ENCODE results near the gene CRHR1. TPM values are rescaled to one million over a fixed set of nuclear protein-coding genes. Genes with fewer than 3 reads are reported as not detected.

Gene CRHR1
- total and polyA plus RNA-seq, 2 of the 4 experiments (the other 2 are of a cell fraction) = not detected

DNA sequence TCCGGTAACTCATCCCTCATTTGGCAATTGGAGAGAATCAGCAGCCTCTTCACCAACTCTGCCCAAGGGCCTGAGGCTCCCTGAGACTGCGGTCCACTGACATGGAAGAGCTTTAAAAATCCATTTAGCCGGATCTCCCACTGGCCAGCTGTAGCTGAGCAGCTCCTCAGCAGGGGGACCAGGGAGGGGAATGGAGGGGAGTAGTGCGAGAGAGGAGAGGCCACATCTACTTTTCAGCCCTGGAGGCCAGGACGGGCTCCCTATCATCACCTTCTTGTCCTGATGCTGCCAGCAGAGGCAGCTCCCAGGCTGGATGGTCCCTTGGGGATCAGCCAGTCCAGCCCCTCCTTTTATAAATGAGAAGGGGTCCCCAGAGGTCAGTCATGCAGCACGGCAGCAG, 35.5 kb downstream of the CRHR1 start:
- Histone ChIP-seq H4K20me1 (ENCODE audit: insufficient read depth, low read length) (no peaks in the 10 kb centered on the region), H4K91ac (ENCODE audit: insufficient read depth, low read depth, low read length) (no peak overlapping the region), H2AK9ac (replicated peaks; ENCODE audit: low read depth, low read length, poor library complexity) (no peak overlapping the region), H3K36me3 (ENCODE audit: control insufficient read depth, insufficient read depth, low read length) (no peaks in the 10 kb centered on the region), H3K27ac (ENCODE audit: insufficient read depth, low read length) (no peak overlapping the region), H2AK5ac (ENCODE audit: low read depth, low read length) (no peak overlapping the region), H3K18ac (ENCODE audit: low read depth, low read length) (no peak overlapping the region), H3K9me3 (ENCODE audit: control insufficient read depth, insufficient read depth, low read length) (no peaks in the 10 kb centered on the region), H2BK120ac (ENCODE audit: low read depth, low read length) (no peak overlapping the region), H3K4ac (ENCODE audit: low read depth, low read length) (no peak overlapping the region), H4K5ac (ENCODE audit: low read depth, low read length) (no peak overlapping the region), H3K14ac (replicated peaks; ENCODE audit: low read depth, low read length) (no peak overlapping the region), H3K56ac (ENCODE audit: extremely low read depth, insufficient read depth, low read length) (no peak overlapping the region), H3K79me1 (ENCODE audit: low read depth in 1 of 2, low read length in 2 of 2) (no peaks in the 10 kb centered on the region), H2BK5ac (ENCODE audit: low read depth, low read length, poor library complexity, severe bottlenecking) (no peak overlapping the region), H3K23ac (ENCODE audit: low read depth, low read length) (no peak overlapping the region), H3K27me3 (ENCODE audit: control insufficient read depth, insufficient read depth, low read length) (peaks cover 9% of the 10 kb centered on the region), H3K9ac (ENCODE audit: low read depth, low read length) (no peak overlapping the region), H3K9me1 (ENCODE audit: insufficient read depth, low read length) (no peaks in the 10 kb centered on the region), H2AFZ (replicated peaks; ENCODE audit: low read length, poor library complexity) (no peak overlapping the region), H2BK15ac (ENCODE audit: low read depth, low read length) (no peak overlapping the region), H3K4me3 (ENCODE audit: insufficient read depth, low read depth, low read length) (no peak overlapping the region), H2BK20ac (ENCODE audit: low read depth, low read length) (no peak overlapping the region), H3K4me2 (ENCODE audit: low read depth, low read length) (no peak overlapping the region), H4K8ac (ENCODE audit: low read depth in 2 of 2, low read length in 2 of 2) (no peak overlapping the region), H3K4me1 (ENCODE audit: control insufficient read depth, insufficient read depth, low read length) (no peaks in the 10 kb centered on the region)
- TF ChIP-seq, protein P1, sequence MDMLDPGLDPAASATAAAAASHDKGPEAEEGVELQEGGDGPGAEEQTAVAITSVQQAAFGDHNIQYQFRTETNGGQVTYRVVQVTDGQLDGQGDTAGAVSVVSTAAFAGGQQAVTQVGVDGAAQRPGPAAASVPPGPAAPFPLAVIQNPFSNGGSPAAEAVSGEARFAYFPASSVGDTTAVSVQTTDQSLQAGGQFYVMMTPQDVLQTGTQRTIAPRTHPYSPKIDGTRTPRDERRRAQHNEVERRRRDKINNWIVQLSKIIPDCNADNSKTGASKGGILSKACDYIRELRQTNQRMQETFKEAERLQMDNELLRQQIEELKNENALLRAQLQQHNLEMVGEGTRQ (IDR thresholded peaks at IDR 0.05; ENCODE audit: low read depth, low read length) = no peak
- TF ChIP-seq CHD1 (IDR thresholded peaks at IDR 0.05; ENCODE audit: low read depth, low read length) = no peak
- TF ChIP-seq MAFK (IDR thresholded peaks at IDR 0.05; ENCODE audit: low read depth, low read length) = no peak
- TF ChIP-seq RFX5 (IDR thresholded peaks at IDR 0.05; ENCODE audit: low read depth, low read length) = no peak
- no peak for TF ChIP-seq CEBPB (IDR thresholded peaks at IDR 0.05; ENCODE audit: low read depth, low read length)
- TF ChIP-seq MAZ (IDR thresholded peaks at IDR 0.05; ENCODE audit: borderline replicate concordance, low read depth, low read length) = no peak
- TF ChIP-seq, protein P2, sequence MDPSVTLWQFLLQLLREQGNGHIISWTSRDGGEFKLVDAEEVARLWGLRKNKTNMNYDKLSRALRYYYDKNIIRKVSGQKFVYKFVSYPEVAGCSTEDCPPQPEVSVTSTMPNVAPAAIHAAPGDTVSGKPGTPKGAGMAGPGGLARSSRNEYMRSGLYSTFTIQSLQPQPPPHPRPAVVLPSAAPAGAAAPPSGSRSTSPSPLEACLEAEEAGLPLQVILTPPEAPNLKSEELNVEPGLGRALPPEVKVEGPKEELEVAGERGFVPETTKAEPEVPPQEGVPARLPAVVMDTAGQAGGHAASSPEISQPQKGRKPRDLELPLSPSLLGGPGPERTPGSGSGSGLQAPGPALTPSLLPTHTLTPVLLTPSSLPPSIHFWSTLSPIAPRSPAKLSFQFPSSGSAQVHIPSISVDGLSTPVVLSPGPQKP (IDR thresholded peaks at IDR 0.05; ENCODE audit: borderline replicate concordance, low read depth, low read length) = no peak
- TF ChIP-seq MXI1 (IDR thresholded peaks at IDR 0.05; ENCODE audit: borderline replicate concordance, low read depth, low read length) = no peak
- no peak for TF ChIP-seq SMC3 (IDR thresholded peaks at IDR 0.05; ENCODE audit: low read depth, low read length)
- no peak for TF ChIP-seq RAD21 (IDR thresholded peaks at IDR 0.05; ENCODE audit: low read length)
- TF ChIP-seq BHLHE40 (IDR thresholded peaks at IDR 0.05; ENCODE audit: low read depth, low read length) = no peak
- TF ChIP-seq, protein P3, sequence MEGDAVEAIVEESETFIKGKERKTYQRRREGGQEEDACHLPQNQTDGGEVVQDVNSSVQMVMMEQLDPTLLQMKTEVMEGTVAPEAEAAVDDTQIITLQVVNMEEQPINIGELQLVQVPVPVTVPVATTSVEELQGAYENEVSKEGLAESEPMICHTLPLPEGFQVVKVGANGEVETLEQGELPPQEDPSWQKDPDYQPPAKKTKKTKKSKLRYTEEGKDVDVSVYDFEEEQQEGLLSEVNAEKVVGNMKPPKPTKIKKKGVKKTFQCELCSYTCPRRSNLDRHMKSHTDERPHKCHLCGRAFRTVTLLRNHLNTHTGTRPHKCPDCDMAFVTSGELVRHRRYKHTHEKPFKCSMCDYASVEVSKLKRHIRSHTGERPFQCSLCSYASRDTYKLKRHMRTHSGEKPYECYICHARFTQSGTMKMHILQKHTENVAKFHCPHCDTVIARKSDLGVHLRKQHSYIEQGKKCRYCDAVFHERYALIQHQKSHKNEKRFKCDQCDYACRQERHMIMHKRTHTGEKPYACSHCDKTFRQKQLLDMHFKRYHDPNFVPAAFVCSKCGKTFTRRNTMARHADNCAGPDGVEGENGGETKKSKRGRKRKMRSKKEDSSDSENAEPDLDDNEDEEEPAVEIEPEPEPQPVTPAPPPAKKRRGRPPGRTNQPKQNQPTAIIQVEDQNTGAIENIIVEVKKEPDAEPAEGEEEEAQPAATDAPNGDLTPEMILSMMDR (conservative IDR thresholded peaks at IDR 0.05; ENCODE audit: low read depth, low read length) = no peak
- TF ChIP-seq FOS (IDR thresholded peaks at IDR 0.05; ENCODE audit: low read depth, low read length) = no peak
- TF ChIP-seq NFE2L2 (IDR thresholded peaks at IDR 0.05; ENCODE audit: low read depth, low read length) = no peak
- TF ChIP-seq POLR2A (IDR thresholded peaks at IDR 0.05; ENCODE audit: low read depth, low read length) = no peak
- dilution Hi-C loops (cut with HindIII; ENCODE audit: low sequenced_read_pairs, unreplicated experiment) = no loop called here
- ChIA-PET CTCF (no interaction called here), POLR2A (ENCODE audit: unreplicated experiment) (no interaction called here)
- ATAC-seq (ENCODE audit: low read depth) = no peak
- in situ Hi-C loops (cut with MboI; ENCODE audit: low sequenced_read_pairs) = no loop called here
- intact Hi-C loops (cut with micrococcal nuclease) = no loop called here
- BruUV-seq (replicated peaks) = no TSS peak
- WGBS, 2 experiments (ENCODE audit: extremely low coverage in 2 of 2, insufficient read length in 1 of 2) = no CpG with 5 or more reads among the region's 6 CpGs
- DNase-seq = no peak
